ENCODE measurements around the gene HLA-E.

DNA sequence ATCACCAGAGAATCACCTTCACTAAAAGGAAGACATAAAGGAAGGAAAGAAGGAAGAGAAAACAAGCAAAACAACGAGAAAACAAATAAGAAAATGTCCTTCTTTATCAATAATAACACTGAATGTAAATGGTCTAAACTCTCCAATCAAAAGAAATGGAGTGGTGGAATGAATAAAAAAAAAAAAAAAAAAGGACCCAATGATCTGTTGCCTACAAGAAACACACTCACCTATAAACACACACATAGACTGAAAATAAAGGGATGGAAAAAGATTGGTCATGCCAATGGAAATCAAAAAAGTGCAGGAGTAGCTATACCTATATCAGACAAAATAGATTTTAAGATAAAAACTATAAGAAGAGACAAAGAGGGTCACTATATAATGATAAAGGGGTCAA is 30.2 kb upstream of the HLA-E start:
- TF ChIP-seq, protein P1, sequence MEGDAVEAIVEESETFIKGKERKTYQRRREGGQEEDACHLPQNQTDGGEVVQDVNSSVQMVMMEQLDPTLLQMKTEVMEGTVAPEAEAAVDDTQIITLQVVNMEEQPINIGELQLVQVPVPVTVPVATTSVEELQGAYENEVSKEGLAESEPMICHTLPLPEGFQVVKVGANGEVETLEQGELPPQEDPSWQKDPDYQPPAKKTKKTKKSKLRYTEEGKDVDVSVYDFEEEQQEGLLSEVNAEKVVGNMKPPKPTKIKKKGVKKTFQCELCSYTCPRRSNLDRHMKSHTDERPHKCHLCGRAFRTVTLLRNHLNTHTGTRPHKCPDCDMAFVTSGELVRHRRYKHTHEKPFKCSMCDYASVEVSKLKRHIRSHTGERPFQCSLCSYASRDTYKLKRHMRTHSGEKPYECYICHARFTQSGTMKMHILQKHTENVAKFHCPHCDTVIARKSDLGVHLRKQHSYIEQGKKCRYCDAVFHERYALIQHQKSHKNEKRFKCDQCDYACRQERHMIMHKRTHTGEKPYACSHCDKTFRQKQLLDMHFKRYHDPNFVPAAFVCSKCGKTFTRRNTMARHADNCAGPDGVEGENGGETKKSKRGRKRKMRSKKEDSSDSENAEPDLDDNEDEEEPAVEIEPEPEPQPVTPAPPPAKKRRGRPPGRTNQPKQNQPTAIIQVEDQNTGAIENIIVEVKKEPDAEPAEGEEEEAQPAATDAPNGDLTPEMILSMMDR (IDR thresholded peaks at IDR 0.05; ENCODE audit: insufficient read depth, low read length, poor library complexity, severe bottlenecking): no peak
- no peak for TF ChIP-seq EZH2phosphoT487 (conservative IDR thresholded peaks at IDR 0.05; ENCODE audit: low read length)

Data from SU-DHL-6 (cell line).